Activated CD4-positive, alpha-beta T cell treated with anti-CD3 and anti-CD28 coated beads for 1 hour (primary cell): ENCODE measurements around the gene KCNIP1.

ENCODE experiments used
- DNase-seq: peaks from one replicate; pipeline ENCODE4 v3.0.0-alpha.2; 2020

Gene KCNIP1

GRCh38 chr5:170603578-170604565 is 100.1 kb downstream of the KCNIP1 start:
- no peak for DNase-seq

GRCh38 chr5:170606941-170607340 is 103.1 kb downstream of the KCNIP1 start:
- no peak for DNase-seq

- no peak for DNase-seq
These were observed 107.8 kb downstream of the KCNIP1 start for GRCh38 chr5:170611449-170612090.

- no peak for DNase-seq
These were observed 108.4 kb downstream of the KCNIP1 start for GRCh38 chr5:170612256-170612678.

GRCh38 chr5:170614065-170614490 is 110.3 kb downstream of the KCNIP1 start:
- DNase-seq = no peak

- no peak for DNase-seq
These were observed 110.9 kb downstream of the KCNIP1 start for GRCh38 chr5:170614720-170615119.

- no peak for DNase-seq
These were observed 114.0 kb downstream of the KCNIP1 start for GRCh38 chr5:170617533-170618490.

GRCh38 chr5:170619869-170620268 is 116.0 kb downstream of the KCNIP1 start:
- no peak for DNase-seq

- no peak for DNase-seq
These were observed 119.1 kb downstream of the KCNIP1 start for GRCh38 chr5:170622933-170623332.

- DNase-seq = no peak
These were observed 119.9 kb downstream of the KCNIP1 start for GRCh38 chr5:170623576-170624181.

- DNase-seq = no peak
These were observed 121.7 kb downstream of the KCNIP1 start for GRCh38 chr5:170625221-170626165.

GRCh38 chr5:170626507-170627150 is 122.8 kb downstream of the KCNIP1 start:
- no peak for DNase-seq

GRCh38 chr5:170627271-170627670 is 123.5 kb downstream of the KCNIP1 start:
- DNase-seq = no peak

GRCh38 chr5:170628028-170628427 is 124.2 kb downstream of the KCNIP1 start:
- no peak for DNase-seq

GRCh38 chr5:170628691-170629565 is 125.1 kb downstream of the KCNIP1 start:
- no peak for DNase-seq

GRCh38 chr5:170629566-170630175 is 125.9 kb downstream of the KCNIP1 start:
- no peak for DNase-seq

GRCh38 chr5:170630226-170630625 is 126.4 kb downstream of the KCNIP1 start:
- DNase-seq = no peak

- no peak for DNase-seq
These were observed 126.9 kb downstream of the KCNIP1 start for GRCh38 chr5:170630711-170631141.
